PC-3 (cell line): ENCODE measurements around the gene GPC5. TPM values are rescaled to one million over a fixed set of nuclear protein-coding genes. Genes with fewer than 3 reads are reported as not detected.

ENCODE experiments used
- ATAC-seq: fragments of 200-7000 bp; cut with Tn5 transposase; 2 replicates; pipeline ENCODE4 v1.9.1; 2020; ENCODE audit warnings: mild to moderate bottlenecking, moderate library complexity
- BruUV-seq: library from RNA; stranded (reverse); fragments of 400-500 nt; replicated peaks from 2 replicates; lab custom pipeline; 2021; lab: Mats Ljungman, UMichigan
- CTCF ChIA-PET: fragments of 300-600 bp; sonication (Branson Sonifier 250); formaldehyde crosslinking; loops from one replicate; lab custom pipeline; 2022; ENCODE audit warnings: antibody characterized with exemption; lab: Charles Lee
- POLR2A ChIA-PET: fragments of 300-600 bp; sonication (Branson Sonifier 250); formaldehyde crosslinking; loops from one replicate; lab custom pipeline; 2022; ENCODE audit warnings: antibody characterized with exemption; ENCODE audit not compliant: unreplicated experiment; lab: Charles Lee
- DNase-seq: peaks from one replicate; pipeline ENCODE4 v3.0.0-alpha.2; 2015
- H2AFZ ChIP-seq: fragments of 300-600 bp; sonication (generic); 2 replicates; pipeline ENCODE4 v1.6.0; 2016; ENCODE audit warnings: antibody characterized with exemption, low read length
- H3F3A ChIP-seq: fragments of 300-600 bp; sonication (generic); one replicate; pipeline ENCODE4 v1.6.0; 2017; ENCODE audit warnings: antibody characterized with exemption, low read length, control low read depth, mild to moderate bottlenecking; ENCODE audit not compliant: unreplicated experiment
- H3K27ac ChIP-seq: fragments of 300-600 bp; sonication (generic); 2 replicates; pipeline ENCODE4 v1.5.1; 2016; ENCODE audit warnings: mild to moderate bottlenecking, low read length
- H3K27me3 ChIP-seq: fragments of 300-600 bp; sonication (generic); 2 replicates; pipeline ENCODE4 v1.6.1; 2016; ENCODE audit warnings: low read length, mixed read lengths
- H3K36me3 ChIP-seq: fragments of 300-600 bp; sonication (generic); 2 replicates; pipeline ENCODE4 v1.6.1; 2016; ENCODE audit warnings: low read depth, mixed run types, low read length, mixed read lengths
- H3K4me1 ChIP-seq: fragments of 300-600 bp; sonication (generic); 2 replicates; pipeline ENCODE4 v1.5.1; 2016; ENCODE audit warnings: low read length; ENCODE audit not compliant: insufficient read depth
- H3K4me2 ChIP-seq: fragments of 300-600 bp; sonication (generic); 2 replicates; pipeline ENCODE4 v1.6.0; 2016; ENCODE audit warnings: low read length
- H3K4me3 ChIP-seq: fragments of 300-600 bp; sonication (generic); 2 replicates; pipeline ENCODE4 v1.5.1; 2016; ENCODE audit warnings: mild to moderate bottlenecking, low read length, mixed read lengths
- H3K79me2 ChIP-seq: fragments of 300-600 bp; sonication (generic); 2 replicates; pipeline ENCODE4 v1.6.1; 2017; ENCODE audit warnings: low read length, mixed read lengths
- H3K9ac ChIP-seq: fragments of 300-600 bp; sonication (generic); 2 replicates; pipeline ENCODE4 v1.6.0; 2016; ENCODE audit warnings: mild to moderate bottlenecking, low read length
- H3K9me2 ChIP-seq: fragments of 300-600 bp; sonication (generic); replicated peaks from 2 replicates; pipeline ENCODE4 v1.6.1; 2016; ENCODE audit warnings: mixed run types, low read length, mixed read lengths
- H3K9me3 ChIP-seq: fragments of 300-600 bp; sonication (generic); 2 replicates; pipeline ENCODE4 v1.6.1; 2016; ENCODE audit warnings: low read length, mixed read lengths
- H4K20me1 ChIP-seq: fragments of 300-600 bp; sonication (generic); 2 replicates; pipeline ENCODE4 v1.6.1; 2016; ENCODE audit warnings: low read length, mixed read lengths
- CTCF ChIP-seq: fragments of 300-600 bp; sonication (generic); conservative IDR thresholded peaks from 2 replicates; pipeline ENCODE4 v1.5.1; 2017; ENCODE audit warnings: antibody characterized with exemption, low read depth, mild to moderate bottlenecking, low read length
- EZH2 ChIP-seq: fragments of 300-600 bp; sonication (generic); IDR thresholded peaks from one replicate; pipeline ENCODE4 v1.6.1; 2017; ENCODE audit warnings: antibody characterized with exemption, mild to moderate bottlenecking, low read length; ENCODE audit not compliant: unreplicated experiment
- EZH2phosphoT487 ChIP-seq: fragments of 300-600 bp; sonication (generic); IDR thresholded peaks from 2 replicates; pipeline ENCODE4 v1.6.1; 2018; ENCODE audit warnings: mild to moderate bottlenecking, antibody characterized with exemption, low read length, borderline replicate concordance
- intact Hi-C: fragments of 100-400 bp; cut with micrococcal nuclease; formaldehyde crosslinking; loops from 2 replicates; pipeline ENCODE4 v1.9.0; 2023
- total RNA-seq: library from RNA; depleted of rRNA; stranded (reverse); fragments of >200 nt; gene quantifications from 2 replicates; pipeline ENCODE4 v1.2.3, GENCODE V29; 2014

Gene GPC5
- total RNA-seq, 1 experiment from 2014 or later: not detected

DNA sequence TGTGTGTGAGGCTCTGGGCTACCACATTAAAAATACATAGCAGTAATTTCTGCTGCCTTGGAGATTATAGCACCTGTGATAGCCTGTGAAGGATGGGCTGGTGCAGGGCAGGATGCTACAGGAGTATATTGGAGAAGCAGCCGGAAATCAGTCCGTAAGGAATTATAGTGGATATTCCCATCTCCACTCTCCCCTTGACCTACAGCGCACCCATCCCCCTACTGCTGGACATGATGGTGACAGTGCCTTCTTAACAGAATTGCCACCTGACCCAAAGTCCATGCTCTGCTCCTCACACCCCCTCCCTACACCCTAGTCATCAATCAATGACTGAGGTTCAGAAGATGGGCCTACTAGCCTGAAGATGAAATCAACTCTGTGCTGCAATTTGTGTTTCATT lies 376.0 kb downstream of the GPC5 start:
- intact Hi-C loops: no loop called here
- Histone ChIP-seq H2AFZ (no peak overlapping the region), H3K36me3 (no peaks in the 10 kb centered on the region), H3F3A (no peaks in the 10 kb centered on the region), H3K27me3 (no peaks in the 10 kb centered on the region), H3K9me2 (no peaks in the 10 kb centered on the region), H3K4me2 (no peak overlapping the region), H3K4me1 (no peaks in the 10 kb centered on the region), H3K9me3 (no peaks in the 10 kb centered on the region), H3K79me2 (no peaks in the 10 kb centered on the region), H3K9ac (no peak overlapping the region), H3K27ac (no peak overlapping the region), H4K20me1 (no peaks in the 10 kb centered on the region), H3K4me3 (no peak overlapping the region)
- DNase-seq: no peak
- no peak for ATAC-seq
- no TSS peak for BruUV-seq
- no peak for TF ChIP-seq CTCF
- TF ChIP-seq EZH2: no peak
- TF ChIP-seq EZH2phosphoT487: no peak
- POLR2A ChIA-PET: interaction anchor here (0.6 kb wide), 1 partner anchor 1112 kb away, joined by 5 read pairs; no protein-coding TSS in a partner anchor
- CTCF ChIA-PET: no interaction called here

GRCh38 chr13:91776611-91777193 lies 378.3 kb downstream of the GPC5 start:
- H2AFZ ChIP-seq: no peak overlapping the region
- no peaks in the 10 kb centered on the region for H4K20me1 ChIP-seq
- no TSS peak for BruUV-seq
- H3F3A ChIP-seq: no peaks in the 10 kb centered on the region
- H3K79me2 ChIP-seq: no peaks in the 10 kb centered on the region
- H3K27ac ChIP-seq: no peak overlapping the region
- ATAC-seq (no peak), DNase-seq (peak; percentile 2)
- no peak for TF ChIP-seq CTCF
- no peak for TF ChIP-seq EZH2
- no peak for TF ChIP-seq EZH2phosphoT487
- no peak overlapping the region for H3K4me2 ChIP-seq
- no peaks in the 10 kb centered on the region for H3K36me3 ChIP-seq
- no peak overlapping the region for H3K4me3 ChIP-seq
- no peaks in the 10 kb centered on the region for H3K9me2 ChIP-seq
- intact Hi-C loops: no loop called here
- H3K9me3 ChIP-seq: no peaks in the 10 kb centered on the region
- ChIA-PET CTCF (no interaction called here), POLR2A (interaction anchor here (0.5 kb wide), 1 partner anchor 217 kb away, joined by 4 read pairs; no protein-coding TSS in a partner anchor)
- H3K27me3 ChIP-seq: no peaks in the 10 kb centered on the region
- H3K4me1 ChIP-seq: no peaks in the 10 kb centered on the region
- no peak overlapping the region for H3K9ac ChIP-seq

GRCh38 chr13:91778123-91778522 lies 379.7 kb downstream of the GPC5 start:
- Histone ChIP-seq H3K9ac (no peak overlapping the region), H3K9me3 (no peaks in the 10 kb centered on the region), H3K27ac (no peak overlapping the region), H3K79me2 (no peaks in the 10 kb centered on the region), H3K9me2 (no peaks in the 10 kb centered on the region), H3K27me3 (no peaks in the 10 kb centered on the region), H2AFZ (no peak overlapping the region), H3F3A (no peaks in the 10 kb centered on the region), H4K20me1 (no peaks in the 10 kb centered on the region), H3K36me3 (no peaks in the 10 kb centered on the region), H3K4me3 (0 out of 2 replicates have a peak overlapping the region, but pooled peaks have one; percentile 15), H3K4me1 (no peaks in the 10 kb centered on the region), H3K4me2 (no peak overlapping the region)
- TF ChIP-seq CTCF (no peak), EZH2phosphoT487 (no peak), EZH2 (no peak)
- DNase-seq (no peak), ATAC-seq (no peak)
- BruUV-seq: no TSS peak
- ChIA-PET POLR2A (no interaction called here), CTCF (no interaction called here)
- intact Hi-C loops: no loop called here
